ENCODE results near the gene NMNAT2.

NMNAT2 gene

GRCh38 chr1:183203094-183203493, 215.1 kb downstream of the NMNAT2 start:
- DNase-seq = no peak

GRCh38 chr1:183200451-183200850, 217.7 kb downstream of the NMNAT2 start:
- no peak for DNase-seq

GRCh38 chr1:183199304-183199703, 218.9 kb downstream of the NMNAT2 start:
- DNase-seq = no peak

DNA sequence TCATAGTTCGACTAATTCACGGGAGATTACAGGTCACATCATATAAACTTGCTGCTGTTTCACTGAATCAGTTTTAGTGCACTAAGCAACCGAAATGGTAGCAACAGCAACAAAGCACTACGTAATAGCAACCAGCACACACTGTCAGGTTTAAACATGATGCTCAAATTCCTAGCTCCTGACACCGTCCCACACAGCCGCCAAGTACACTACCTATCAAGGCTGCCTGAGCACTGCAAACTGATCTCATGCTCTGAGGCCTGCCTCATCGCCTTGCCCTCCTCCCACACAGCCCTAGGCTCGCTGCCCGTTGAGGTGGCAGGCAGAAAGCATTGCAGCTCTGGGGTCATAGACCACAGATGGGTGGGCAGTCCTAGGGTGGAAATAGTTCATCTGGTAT, 219.7 kb downstream of the NMNAT2 start:
- no peak for DNase-seq
